ENCODE measurements around the gene ZFY. TPM values are rescaled to one million over a fixed set of nuclear protein-coding genes. Genes with fewer than 3 reads are reported as not detected.
A peak's percentile ranks its signal among the peaks of the same experiment; 100 is the strongest.

The ZFY gene
- total RNA-seq, 3 donors from 2014 or later (not counting 1 experiment from before 2014, with no cell fraction given): 29.7 to 31.4 TPM; not detected in 1

DNA sequence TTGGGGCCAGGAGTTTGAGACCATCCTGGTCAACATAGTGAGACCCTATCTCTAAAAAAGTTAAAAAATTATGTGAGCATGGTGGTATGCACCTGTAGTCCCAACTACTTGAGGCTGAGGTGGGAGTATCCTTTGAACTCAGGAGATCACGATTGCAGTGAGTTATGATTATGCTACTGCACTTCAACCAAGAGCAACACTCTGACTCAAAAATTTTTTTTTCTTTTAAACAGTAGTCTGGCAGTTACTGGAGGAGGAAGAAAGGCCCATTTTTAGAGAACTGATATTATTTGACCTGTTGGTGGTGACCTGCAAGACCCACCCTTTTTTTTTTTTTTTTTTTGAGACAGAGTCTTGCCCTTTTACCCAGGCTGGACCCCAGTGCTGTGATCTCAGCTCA, 29.6 kb downstream of the ZFY start:
- H3K27me3 ChIP-seq (ENCODE audit: control insufficient read depth, insufficient read depth, low read length): no peaks in the 10 kb centered on the region
- no peak overlapping the region for H3K4me3 ChIP-seq (ENCODE audit: low read length)
- peaks cover 3% of the 10 kb centered on the region for H3K36me3 ChIP-seq (ENCODE audit: control insufficient read depth, insufficient read depth, low read length)
- DNase-seq: no peak
- no peaks in the 10 kb centered on the region for H3K9me3 ChIP-seq (ENCODE audit: control insufficient read depth, insufficient read depth, low read length)
- no peaks in the 10 kb centered on the region for H3K9me3 Mint-ChIP-seq
- H3K4me3 Mint-ChIP-seq: no peak overlapping the region
- intact Hi-C loops (cut with micrococcal nuclease): no loop called here
- H3K27ac ChIP-seq (ENCODE audit: low read length): no peak overlapping the region
- H3K27ac Mint-ChIP-seq: no peak overlapping the region
- TF ChIP-seq, protein P1, sequence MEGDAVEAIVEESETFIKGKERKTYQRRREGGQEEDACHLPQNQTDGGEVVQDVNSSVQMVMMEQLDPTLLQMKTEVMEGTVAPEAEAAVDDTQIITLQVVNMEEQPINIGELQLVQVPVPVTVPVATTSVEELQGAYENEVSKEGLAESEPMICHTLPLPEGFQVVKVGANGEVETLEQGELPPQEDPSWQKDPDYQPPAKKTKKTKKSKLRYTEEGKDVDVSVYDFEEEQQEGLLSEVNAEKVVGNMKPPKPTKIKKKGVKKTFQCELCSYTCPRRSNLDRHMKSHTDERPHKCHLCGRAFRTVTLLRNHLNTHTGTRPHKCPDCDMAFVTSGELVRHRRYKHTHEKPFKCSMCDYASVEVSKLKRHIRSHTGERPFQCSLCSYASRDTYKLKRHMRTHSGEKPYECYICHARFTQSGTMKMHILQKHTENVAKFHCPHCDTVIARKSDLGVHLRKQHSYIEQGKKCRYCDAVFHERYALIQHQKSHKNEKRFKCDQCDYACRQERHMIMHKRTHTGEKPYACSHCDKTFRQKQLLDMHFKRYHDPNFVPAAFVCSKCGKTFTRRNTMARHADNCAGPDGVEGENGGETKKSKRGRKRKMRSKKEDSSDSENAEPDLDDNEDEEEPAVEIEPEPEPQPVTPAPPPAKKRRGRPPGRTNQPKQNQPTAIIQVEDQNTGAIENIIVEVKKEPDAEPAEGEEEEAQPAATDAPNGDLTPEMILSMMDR (IDR thresholded peaks at IDR 0.05): no peak
- no peak for ATAC-seq
- H3K36me3 Mint-ChIP-seq: no peaks in the 10 kb centered on the region
- no CpG with 5 or more reads among the region's 1 CpG for WGBS (ENCODE audit: insufficient coverage)
- no peaks in the 10 kb centered on the region for H3K27me3 Mint-ChIP-seq (ENCODE audit: low read depth in 2 of 2)
- peaks cover 0 to 25% of the 10 kb centered on the region in 2 donors for H3K4me1 Mint-ChIP-seq
- H3K4me1 ChIP-seq (ENCODE audit: control insufficient read depth, insufficient read depth, low read length): no peaks in the 10 kb centered on the region

DNA sequence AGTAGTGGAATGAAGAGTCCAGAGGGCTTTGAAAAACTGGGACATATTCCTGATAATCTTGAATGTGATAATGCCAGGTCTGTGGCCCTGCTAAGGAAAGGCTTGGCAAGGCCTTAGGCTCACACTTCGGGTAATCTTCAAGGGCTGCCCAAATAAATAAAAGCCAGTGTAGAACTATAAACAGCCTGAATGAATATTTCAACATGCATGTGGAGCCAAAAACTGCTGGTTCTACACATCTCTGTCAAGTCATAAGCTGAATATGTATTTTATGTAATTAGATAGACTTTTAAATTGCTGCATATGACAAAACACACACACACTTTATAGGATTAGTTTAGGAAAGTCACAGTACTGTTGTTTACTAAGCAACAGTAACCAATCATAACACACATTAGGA, 30.4 kb downstream of the ZFY start:
- H3K9me3 Mint-ChIP-seq: no peaks in the 10 kb centered on the region
- 88% methylated on average over 1 of the region's 1 CpG for WGBS (ENCODE audit: insufficient coverage)
- H3K27ac Mint-ChIP-seq: no peak overlapping the region
- Histone ChIP-seq H3K9me3 (ENCODE audit: control insufficient read depth, insufficient read depth, low read length) (no peaks in the 10 kb centered on the region), H3K36me3 (ENCODE audit: control insufficient read depth, insufficient read depth, low read length) (peaks cover 3% of the 10 kb centered on the region), H3K27ac (ENCODE audit: low read length) (no peak overlapping the region), H3K27me3 (ENCODE audit: control insufficient read depth, insufficient read depth, low read length) (no peaks in the 10 kb centered on the region), H3K4me3 (ENCODE audit: low read length) (no peak overlapping the region), H3K4me1 (ENCODE audit: control insufficient read depth, insufficient read depth, low read length) (no peaks in the 10 kb centered on the region)
- TF ChIP-seq, protein P1 (IDR thresholded peaks at IDR 0.05): no peak
- H3K27me3 Mint-ChIP-seq (ENCODE audit: low read depth in 2 of 2): no peaks in the 10 kb centered on the region
- H3K36me3 Mint-ChIP-seq: no peaks in the 10 kb centered on the region
- H3K4me1 Mint-ChIP-seq: peaks cover 0 to 27% of the 10 kb centered on the region in 2 donors
- intact Hi-C loops (cut with micrococcal nuclease): no loop called here
- H3K4me3 Mint-ChIP-seq: no peak overlapping the region
- ATAC-seq: no peak
- DNase-seq: no peak

DNA sequence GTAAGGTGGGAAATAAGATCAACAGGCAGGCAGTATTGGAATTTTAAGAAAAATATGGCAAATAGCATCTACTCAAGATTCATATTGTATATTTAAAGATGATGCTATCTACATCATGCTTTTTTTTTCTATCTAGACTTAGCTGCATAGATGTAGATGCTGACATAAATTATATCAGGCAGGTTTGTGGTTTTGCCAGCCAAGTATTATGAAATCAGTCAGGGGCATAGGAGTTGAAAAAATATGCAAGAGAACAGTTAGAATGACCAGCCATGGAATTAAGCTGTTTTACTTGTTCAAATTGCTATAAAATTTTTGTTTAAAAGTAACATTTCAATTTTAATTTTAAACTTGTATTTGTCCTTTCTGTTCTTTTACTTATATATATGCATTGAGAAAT, 34.4 kb downstream of the ZFY start:
- H3K27ac ChIP-seq (ENCODE audit: low read length): no peak overlapping the region
- H3K36me3 ChIP-seq (ENCODE audit: control insufficient read depth, insufficient read depth, low read length): no peaks in the 10 kb centered on the region
- Mint-ChIP-seq H3K4me1 (peaks cover 0 to 24% of the 10 kb centered on the region in 2 donors), H3K9me3 (no peaks in the 10 kb centered on the region), H3K27me3 (ENCODE audit: low read depth in 2 of 2) (no peaks in the 10 kb centered on the region), H3K36me3 (no peaks in the 10 kb centered on the region), H3K27ac (peak overlapping the region in 1 of 2 donors; percentile 78), H3K4me3 (no peak overlapping the region)
- H3K4me1 ChIP-seq (ENCODE audit: control insufficient read depth, insufficient read depth, low read length): no peaks in the 10 kb centered on the region
- intact Hi-C loops (cut with micrococcal nuclease): no loop called here
- TF ChIP-seq, protein P1 (IDR thresholded peaks at IDR 0.05): no peak
- ATAC-seq: no peak
- H3K9me3 ChIP-seq (ENCODE audit: control insufficient read depth, insufficient read depth, low read length): no peaks in the 10 kb centered on the region
- no peak overlapping the region for H3K4me3 ChIP-seq (ENCODE audit: low read length)
- H3K27me3 ChIP-seq (ENCODE audit: control insufficient read depth, insufficient read depth, low read length): no peaks in the 10 kb centered on the region
- DNase-seq: no peak

DNA sequence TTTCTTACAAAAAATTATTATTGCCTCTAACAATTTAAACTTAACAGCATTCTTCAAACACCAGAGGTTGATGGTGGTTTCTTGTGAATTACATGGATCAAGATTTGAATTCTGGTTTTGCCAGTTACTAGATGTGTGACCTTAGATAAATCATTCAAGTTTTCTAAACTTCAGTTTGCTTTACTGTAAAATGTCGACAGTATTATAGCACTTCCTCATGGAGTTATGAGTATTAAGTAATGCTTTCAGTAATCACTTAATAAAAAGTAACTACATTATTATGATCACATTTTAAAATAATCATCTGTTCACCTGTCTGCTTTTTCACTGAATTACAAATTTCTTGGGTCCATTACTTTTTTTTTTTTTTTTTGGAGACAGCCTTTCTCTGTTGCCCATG, 37.5 kb downstream of the ZFY start:
- Mint-ChIP-seq H3K36me3 (no peaks in the 10 kb centered on the region), H3K4me1 (peaks cover 0 to 24% of the 10 kb centered on the region in 2 donors), H3K27me3 (ENCODE audit: low read depth in 2 of 2) (no peaks in the 10 kb centered on the region), H3K9me3 (no peaks in the 10 kb centered on the region), H3K27ac (no peak overlapping the region), H3K4me3 (no peak overlapping the region)
- intact Hi-C loops (cut with micrococcal nuclease): no loop called here
- Histone ChIP-seq H3K4me3 (ENCODE audit: low read length) (no peak overlapping the region), H3K27me3 (ENCODE audit: control insufficient read depth, insufficient read depth, low read length) (no peaks in the 10 kb centered on the region), H3K9me3 (ENCODE audit: control insufficient read depth, insufficient read depth, low read length) (no peaks in the 10 kb centered on the region), H3K4me1 (ENCODE audit: control insufficient read depth, insufficient read depth, low read length) (no peaks in the 10 kb centered on the region), H3K36me3 (ENCODE audit: control insufficient read depth, insufficient read depth, low read length) (no peaks in the 10 kb centered on the region), H3K27ac (ENCODE audit: low read length) (no peak overlapping the region)
- ATAC-seq (no peak), DNase-seq (no peak)
- WGBS (ENCODE audit: insufficient coverage): no CpG with 5 or more reads among the region's 1 CpG
- TF ChIP-seq, protein P1 (IDR thresholded peaks at IDR 0.05): no peak

All from natural killer cell (primary cell).